Neural progenitor cell (in vitro differentiated cells): ENCODE results near the gene VGLL2.

Experiments used
- EZH2phosphoT487 ChIP-seq: fragments of 200-600 bp; sonication (generic); IDR thresholded peaks from 2 replicates; pipeline ENCODE4 v1.6.1; 2017; ENCODE audit warnings: antibody characterized with exemption
- TF ChIP-seq, protein P1 (sequence below): fragments of 200-600 bp; sonication (generic); IDR thresholded peaks from 2 replicates; pipeline ENCODE4 v1.5.1; 2017; ENCODE audit warnings: antibody characterized with exemption, mild to moderate bottlenecking

DNA sequence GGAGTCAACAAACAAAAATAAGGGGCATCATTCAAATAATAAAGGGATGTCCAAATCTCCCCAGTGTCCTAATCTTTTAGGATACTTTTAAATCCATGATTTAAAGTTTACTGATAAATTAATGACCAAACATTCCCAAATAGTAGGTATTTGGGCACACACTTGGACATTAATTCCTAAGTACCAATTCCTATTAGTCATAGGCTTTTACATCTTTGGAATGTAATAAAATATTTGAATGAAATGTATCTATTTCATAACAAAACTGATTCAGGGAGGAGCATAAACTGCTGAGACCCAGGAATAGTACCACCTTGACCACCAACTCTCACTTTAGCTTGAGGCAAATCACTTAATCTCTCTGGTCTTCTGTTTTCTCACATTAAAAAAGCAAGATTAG lies 44.3 kb downstream of the VGLL2 start:
- no peak for TF ChIP-seq EZH2phosphoT487
- TF ChIP-seq, protein P1, sequence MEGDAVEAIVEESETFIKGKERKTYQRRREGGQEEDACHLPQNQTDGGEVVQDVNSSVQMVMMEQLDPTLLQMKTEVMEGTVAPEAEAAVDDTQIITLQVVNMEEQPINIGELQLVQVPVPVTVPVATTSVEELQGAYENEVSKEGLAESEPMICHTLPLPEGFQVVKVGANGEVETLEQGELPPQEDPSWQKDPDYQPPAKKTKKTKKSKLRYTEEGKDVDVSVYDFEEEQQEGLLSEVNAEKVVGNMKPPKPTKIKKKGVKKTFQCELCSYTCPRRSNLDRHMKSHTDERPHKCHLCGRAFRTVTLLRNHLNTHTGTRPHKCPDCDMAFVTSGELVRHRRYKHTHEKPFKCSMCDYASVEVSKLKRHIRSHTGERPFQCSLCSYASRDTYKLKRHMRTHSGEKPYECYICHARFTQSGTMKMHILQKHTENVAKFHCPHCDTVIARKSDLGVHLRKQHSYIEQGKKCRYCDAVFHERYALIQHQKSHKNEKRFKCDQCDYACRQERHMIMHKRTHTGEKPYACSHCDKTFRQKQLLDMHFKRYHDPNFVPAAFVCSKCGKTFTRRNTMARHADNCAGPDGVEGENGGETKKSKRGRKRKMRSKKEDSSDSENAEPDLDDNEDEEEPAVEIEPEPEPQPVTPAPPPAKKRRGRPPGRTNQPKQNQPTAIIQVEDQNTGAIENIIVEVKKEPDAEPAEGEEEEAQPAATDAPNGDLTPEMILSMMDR, result no peak
